HG03045 (cell line): Measurements from ENCODE around the gene CFAP410.
"Not testable (repeated sequence)": the region's sequence is repeated elsewhere in the genome, so short reads cannot be mapped to it uniquely, and the experiment has no call there.

Source experiments
- ATAC-seq: cut with Tn5 transposase; IDR thresholded peaks from one replicate; pipeline ENCODE4 v1.9.1; 2021; ENCODE audit warnings: mild to moderate bottlenecking, moderate library complexity; ENCODE audit not compliant: unreplicated experiment

The CFAP410 gene

GRCh38 chr21:44351535-44352252 is 12.5 kb upstream of the CFAP410 start:
- ATAC-seq, result no peak

GRCh38 chr21:44350773-44351481 is 11.7 kb upstream of the CFAP410 start:
- ATAC-seq, result no peak

GRCh38 chr21:44349847-44350772 is 10.9 kb upstream of the CFAP410 start:
- ATAC-seq, result no peak

- ATAC-seq, result no peak
Measured at GRCh38 chr21:44349416-44349846, 10.2 kb upstream of the CFAP410 start.

GRCh38 chr21:44348861-44349260 is 9.7 kb upstream of the CFAP410 start:
- ATAC-seq, result no peak

GRCh38 chr21:44347911-44348451 is 8.8 kb upstream of the CFAP410 start:
- ATAC-seq, result no peak

GRCh38 chr21:44345495-44345894 is 6.3 kb upstream of the CFAP410 start:
- ATAC-seq, result no peak

- ATAC-seq, result no peak
Measured at GRCh38 chr21:44344541-44345183, 5.5 kb upstream of the CFAP410 start.

- ATAC-seq, result not testable (repeated sequence)
Measured at GRCh38 chr21:44342981-44343380, 3.8 kb upstream of the CFAP410 start.

- not testable (repeated sequence) for ATAC-seq
Measured at GRCh38 chr21:44341726-44342458, 2.7 kb upstream of the CFAP410 start.

- ATAC-seq, result no peak
Measured at GRCh38 chr21:44337941-44338895, 972 bp downstream of the CFAP410 start.

GRCh38 chr21:44337449-44337848 is 1.7 kb downstream of the CFAP410 start:
- ATAC-seq, result no peak

GRCh38 chr21:44335266-44336059 is 3.7 kb downstream of the CFAP410 start:
- no peak for ATAC-seq

GRCh38 chr21:44334329-44335030 is 4.7 kb downstream of the CFAP410 start:
- no peak for ATAC-seq

- no peak for ATAC-seq
Measured at GRCh38 chr21:44333509-44334328, 5.5 kb downstream of the CFAP410 start.

- ATAC-seq, result no peak
Measured at GRCh38 chr21:44332965-44333364, 6.2 kb downstream of the CFAP410 start.
